HG03432 (cell line): ENCODE results near the gene PRKCE.

Source experiments
- ATAC-seq: cut with Tn5 transposase; IDR thresholded peaks from one replicate; pipeline ENCODE4 v1.9.1; 2021; ENCODE audit warnings: mild to moderate bottlenecking, moderate library complexity; ENCODE audit not compliant: unreplicated experiment

Gene PRKCE

DNA sequence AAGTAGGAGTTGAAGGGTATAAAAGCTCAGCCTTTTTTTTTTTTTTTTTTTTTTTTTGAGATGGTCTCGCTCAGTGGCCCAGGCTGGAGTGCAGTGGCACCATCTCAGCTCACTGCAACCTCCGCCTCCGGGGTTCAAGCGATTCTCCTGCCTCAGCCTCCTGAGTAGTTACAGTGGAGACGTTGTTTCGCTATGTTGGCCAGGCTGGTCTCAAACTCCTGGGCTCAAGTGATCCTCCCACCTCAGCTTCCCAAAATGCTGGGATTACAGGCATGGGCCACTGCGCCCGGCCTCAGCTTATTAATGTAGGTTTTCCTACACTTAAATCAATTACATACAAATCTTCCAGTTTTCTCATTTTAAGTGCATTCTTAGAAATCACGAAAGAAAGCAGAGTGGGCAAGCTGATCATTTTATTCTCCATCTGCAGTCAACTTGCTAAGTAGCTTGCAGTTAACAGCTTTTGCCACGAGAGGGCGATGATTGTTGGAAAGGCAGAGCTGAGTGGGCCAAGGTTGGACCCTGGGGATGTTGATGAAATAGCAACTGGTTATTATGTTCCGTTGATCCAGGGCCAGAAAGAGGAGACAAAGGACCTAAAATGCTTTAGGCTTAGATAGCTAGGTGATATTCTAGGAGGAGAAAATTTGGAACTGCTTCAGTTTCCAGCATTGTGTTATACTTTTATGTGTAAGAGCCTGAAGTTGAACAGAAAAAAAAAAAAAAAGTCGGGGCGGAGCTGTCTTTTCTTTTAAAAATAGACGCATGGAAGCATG is 411.4 kb downstream of the PRKCE start:
- no peak for ATAC-seq

GRCh38 chr2:46064396-46064795 is 412.9 kb downstream of the PRKCE start:
- ATAC-seq, result no peak

GRCh38 chr2:46065152-46065551 is 413.7 kb downstream of the PRKCE start:
- ATAC-seq, result no peak

DNA sequence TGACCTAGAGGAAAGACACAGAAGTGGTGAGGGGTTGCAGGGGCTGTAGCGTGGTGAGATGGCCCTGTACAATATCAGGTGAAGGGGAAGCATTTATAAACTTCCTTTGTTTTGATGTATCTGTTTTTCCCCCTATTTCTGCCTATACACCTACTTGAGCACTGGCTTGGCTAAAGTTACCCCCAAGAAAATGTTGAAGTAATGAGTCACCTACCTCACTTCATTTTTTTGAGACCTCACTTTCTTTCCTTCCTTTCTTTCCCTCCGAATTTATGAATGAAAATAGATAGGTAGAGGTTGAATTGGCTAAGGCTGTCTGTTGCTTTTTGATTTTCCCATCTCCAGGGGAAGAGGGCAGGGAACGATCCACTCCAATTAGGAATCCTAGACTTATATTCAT is 414.6 kb downstream of the PRKCE start:
- no peak for ATAC-seq

DNA sequence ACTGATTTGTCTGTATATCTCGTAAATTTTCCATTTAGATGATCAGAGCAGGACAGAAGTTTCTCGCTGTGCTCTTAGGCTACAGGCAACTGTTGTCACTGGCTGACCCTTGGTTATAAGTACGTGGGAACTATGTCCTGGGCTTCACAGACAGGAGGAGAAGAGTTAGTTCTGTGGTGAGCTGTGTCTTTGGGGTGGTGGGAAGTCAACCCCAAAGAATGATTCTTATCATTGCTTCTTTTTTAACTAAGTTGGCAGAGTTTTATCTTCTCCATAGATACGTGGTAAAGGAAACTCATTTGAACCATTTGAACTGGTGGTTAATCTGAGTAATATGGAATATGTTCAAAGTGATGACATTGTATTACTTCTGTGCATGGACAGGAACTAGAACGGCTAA is 415.1 kb downstream of the PRKCE start:
- no peak for ATAC-seq

- no peak for ATAC-seq
These were observed 415.6 kb downstream of the PRKCE start for GRCh38 chr2:46067062-46067461.

- no peak for ATAC-seq
These were observed 416.2 kb downstream of the PRKCE start for GRCh38 chr2:46067501-46068305.

GRCh38 chr2:46068636-46069035 is 417.2 kb downstream of the PRKCE start:
- no peak for ATAC-seq

- no peak for ATAC-seq
These were observed 419.6 kb downstream of the PRKCE start for GRCh38 chr2:46071074-46071473.

- no peak for ATAC-seq
These were observed 420.8 kb downstream of the PRKCE start for GRCh38 chr2:46072101-46072820.

DNA sequence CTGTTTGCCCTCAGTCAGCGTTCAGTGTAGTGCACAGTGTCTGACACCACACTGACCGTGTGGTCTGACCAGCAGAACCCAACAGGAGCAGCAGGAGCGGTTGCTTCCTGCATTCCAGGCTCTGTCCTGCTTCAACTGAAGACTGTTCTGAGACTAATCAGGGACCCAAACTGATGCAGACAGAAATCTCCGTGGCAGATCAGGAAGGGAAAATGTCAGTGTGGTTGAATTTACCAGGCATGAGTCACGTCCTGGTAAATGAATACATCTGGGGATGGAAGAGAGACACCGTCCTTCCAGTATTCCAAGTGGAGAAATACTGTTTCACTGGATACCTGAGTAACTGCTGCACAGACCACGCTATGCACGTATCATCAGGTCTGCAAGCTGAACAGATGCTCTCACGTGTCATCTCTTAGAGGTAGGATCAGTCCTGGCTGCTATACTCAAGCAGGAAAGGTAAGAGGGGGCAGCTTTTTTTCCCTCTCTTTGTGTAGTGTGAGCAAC is 422.1 kb downstream of the PRKCE start:
- no peak for ATAC-seq

DNA sequence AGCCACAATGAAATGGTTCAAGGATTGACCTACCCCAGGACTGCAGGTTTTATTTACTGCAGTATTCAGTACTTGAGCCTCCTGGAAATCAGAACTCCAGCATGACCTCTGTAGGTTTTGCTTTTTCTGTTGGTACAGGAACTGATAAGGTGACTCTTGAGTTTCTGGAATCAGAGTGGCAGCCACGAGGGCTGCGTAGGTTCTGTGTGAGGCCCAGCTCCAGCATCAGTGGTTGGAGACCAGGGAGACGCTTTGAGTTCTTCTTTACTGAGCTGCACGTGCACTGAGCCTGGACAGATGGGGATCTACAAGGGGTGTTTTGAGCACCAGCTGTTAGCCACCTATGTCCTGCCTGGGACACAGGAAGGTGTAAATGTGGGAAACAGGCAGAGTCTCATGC is 423.0 kb downstream of the PRKCE start:
- no peak for ATAC-seq

- ATAC-seq, result no peak
These were observed 424.4 kb downstream of the PRKCE start for GRCh38 chr2:46075848-46076247.

GRCh38 chr2:46076251-46076650 is 424.8 kb downstream of the PRKCE start:
- no peak for ATAC-seq

DNA sequence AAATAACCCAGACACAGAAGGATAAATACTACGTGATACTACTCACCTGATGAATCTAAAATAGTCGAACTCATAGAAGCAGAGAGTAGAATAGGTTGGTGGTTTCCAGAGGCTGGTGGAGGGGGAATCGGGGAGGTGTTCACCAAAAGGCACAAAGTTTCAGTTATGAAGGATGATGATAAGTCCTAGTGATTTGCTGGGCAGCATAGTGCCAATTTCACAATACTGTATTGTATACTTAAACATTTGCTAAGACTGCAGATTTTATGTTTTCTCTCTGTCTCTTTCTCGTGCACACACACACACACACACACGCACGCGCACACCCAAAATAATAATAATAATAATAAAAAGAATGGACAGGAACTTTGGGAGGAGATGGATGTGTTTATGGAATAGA is 425.4 kb downstream of the PRKCE start:
- ATAC-seq, result no peak

DNA sequence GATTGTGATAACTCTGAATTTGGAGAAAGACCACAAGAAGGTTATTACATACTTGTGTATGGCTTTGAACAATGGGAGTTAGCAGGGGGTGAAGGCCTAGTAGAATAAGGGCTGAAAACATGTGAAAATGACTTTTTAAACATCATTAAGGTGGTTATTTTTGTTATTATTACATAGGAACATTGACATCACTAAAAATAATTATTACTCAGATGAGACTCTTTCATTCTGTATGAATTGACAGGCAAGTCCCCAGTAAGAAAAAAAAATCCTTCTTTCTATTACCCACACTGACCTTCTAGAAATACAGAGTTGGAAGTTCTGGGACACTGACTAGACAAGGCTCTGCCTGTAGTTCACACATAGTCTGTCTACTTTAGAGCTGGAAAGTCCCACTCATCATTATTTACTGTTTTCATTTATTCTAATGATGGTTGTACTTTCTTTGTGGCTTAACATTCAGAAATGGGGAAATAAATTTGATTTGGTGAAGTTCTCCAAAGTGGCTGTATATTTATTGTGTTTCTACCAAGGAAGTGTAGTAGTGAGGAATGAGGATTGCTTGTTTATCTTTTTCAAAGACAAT is 426.1 kb downstream of the PRKCE start:
- ATAC-seq, result no peak

GRCh38 chr2:46079985-46080560 is 428.6 kb downstream of the PRKCE start:
- ATAC-seq, result no peak

DNA sequence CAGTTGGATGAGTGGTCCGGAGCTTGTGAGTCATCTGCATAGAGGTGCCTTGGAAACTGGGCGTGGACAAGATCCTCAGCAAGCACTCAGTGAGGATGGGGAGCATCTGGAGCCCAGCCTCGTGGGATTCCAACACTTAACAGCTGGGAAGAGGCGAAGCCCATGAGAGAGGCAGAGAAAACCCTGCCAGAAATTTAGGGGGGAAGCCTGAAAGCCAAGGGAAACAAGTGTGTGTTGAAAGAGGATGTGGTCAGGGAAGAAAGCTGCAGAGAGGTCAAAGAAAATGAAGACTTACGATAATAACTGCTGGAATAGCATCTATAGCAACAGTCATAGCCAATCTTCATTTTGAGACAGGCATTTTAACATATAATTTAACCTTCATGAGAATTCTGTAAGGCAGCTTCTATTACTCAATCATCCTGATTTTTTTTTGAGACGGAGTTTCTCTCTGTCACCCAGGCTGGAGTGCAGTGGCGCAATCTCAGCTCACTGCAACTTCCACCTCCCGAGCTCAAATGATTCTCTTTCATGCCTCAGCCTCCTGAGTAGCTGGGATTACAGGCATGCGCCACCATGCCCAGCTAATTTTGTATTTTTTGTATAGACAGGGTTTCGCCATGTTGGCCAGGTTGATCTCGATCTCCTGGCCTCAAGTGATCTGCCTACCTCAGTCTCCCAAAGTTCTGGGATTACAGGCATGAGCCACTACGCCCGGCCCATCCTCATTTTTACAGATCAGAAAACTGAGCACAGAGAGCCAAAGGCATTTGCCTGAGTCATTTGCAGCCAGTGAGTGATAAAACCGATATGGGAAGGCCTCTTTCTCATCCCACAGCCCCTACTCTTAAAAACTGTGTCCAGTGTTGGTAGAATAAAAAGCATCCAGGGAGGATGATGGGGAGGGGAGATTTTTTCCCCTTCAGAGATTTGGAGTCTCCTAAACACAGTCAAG is 431.3 kb downstream of the PRKCE start:
- no peak for ATAC-seq

- ATAC-seq, result no peak
These were observed 435.1 kb downstream of the PRKCE start for GRCh38 chr2:46086578-46087070.
